SK-N-SH treated with all-trans-retinoic acid at 6 μM for 48 hours (cell line): ENCODE measurements around the gene TNIK.
"Not testable (repeated sequence)": the region's sequence is repeated elsewhere in the genome, so short reads cannot be mapped to it uniquely, and the experiment has no call there.

Experiments used
- ATAC-seq: fragments of 200-7000 bp; cut with Tn5 transposase; 3 replicates; pipeline ENCODE4 v1.9.1; 2020; ENCODE audit warnings: mild to moderate bottlenecking, moderate library complexity
- ARNTL ChIP-seq: fragments of 450-650 bp; formaldehyde crosslinking; IDR thresholded peaks from 2 replicates; pipeline ENCODE4 v1.5.0; 2020; ENCODE audit warnings: low read depth, mild to moderate bottlenecking, moderate library complexity, borderline replicate concordance
- BACH2 ChIP-seq: fragments of 250-450 bp; sonication (Bioruptor Pico); IDR thresholded peaks from 2 replicates; pipeline ENCODE4 v1.9.0; 2021; ENCODE audit warnings: mild to moderate bottlenecking, borderline replicate concordance
- CSDC2 ChIP-seq: fragments of 250-450 bp; sonication (Bioruptor Pico); IDR thresholded peaks from 2 replicates; pipeline ENCODE4 v1.5.0; 2020; ENCODE audit warnings: mild to moderate bottlenecking, moderate library complexity
- ESRRG ChIP-seq: fragments of 250-450 bp; sonication (Bioruptor Pico); IDR thresholded peaks from 2 replicates; pipeline ENCODE4 v1.6.1; 2021; ENCODE audit warnings: mild to moderate bottlenecking
- ISL1 ChIP-seq: fragments of 250-450 bp; sonication (Bioruptor Pico); IDR thresholded peaks from 2 replicates; pipeline ENCODE4 v2.1.2; 2022; ENCODE audit warnings: mild to moderate bottlenecking, moderate library complexity
- OSR1 ChIP-seq: fragments of 250-450 bp; sonication (Bioruptor Pico); IDR thresholded peaks from 2 replicates; pipeline ENCODE4 v1.8.0; 2022; ENCODE audit warnings: moderate library complexity, mild to moderate bottlenecking, inconsistent platforms
- PPARA ChIP-seq: fragments of 250-450 bp; sonication (Bioruptor Pico); IDR thresholded peaks from 2 replicates; pipeline ENCODE4 v1.5.0; 2020; ENCODE audit warnings: mild to moderate bottlenecking, borderline replicate concordance
- RARB ChIP-seq: fragments of 250-450 bp; sonication (Bioruptor Pico); IDR thresholded peaks from 2 replicates; pipeline ENCODE4 v1.8.0; 2021; ENCODE audit warnings: mild to moderate bottlenecking, moderate library complexity
- SNAI2 ChIP-seq: fragments of 250-450 bp; sonication (Bioruptor Pico); IDR thresholded peaks from 2 replicates; pipeline ENCODE4 v1.5.0; 2020; ENCODE audit warnings: mild to moderate bottlenecking, moderate library complexity
- TCF4 ChIP-seq: fragments of 250-450 bp; sonication (Bioruptor Pico); IDR thresholded peaks from 2 replicates; pipeline ENCODE4 v1.8.0; 2021; ENCODE audit warnings: mild to moderate bottlenecking, moderate library complexity, borderline replicate concordance
- TOX ChIP-seq: fragments of 250-450 bp; sonication (Bioruptor Pico); IDR thresholded peaks from 2 replicates; pipeline ENCODE4 v1.8.0; 2021; ENCODE audit warnings: mild to moderate bottlenecking, moderate library complexity, borderline replicate concordance
- TSHZ2 ChIP-seq: fragments of 250-450 bp; sonication (Bioruptor Pico); IDR thresholded peaks from 2 replicates; pipeline ENCODE4 v1.5.0; 2020; ENCODE audit warnings: mild to moderate bottlenecking, moderate library complexity
- ZC3H10 ChIP-seq: fragments of 250-450 bp; sonication (Bioruptor Pico); IDR thresholded peaks from 2 replicates; pipeline ENCODE4 v1.5.1; 2021; ENCODE audit warnings: mild to moderate bottlenecking, moderate library complexity
- ZFP3 ChIP-seq: fragments of 250-450 bp; sonication (Bioruptor Pico); IDR thresholded peaks from 2 replicates; pipeline ENCODE4 v1.5.0; 2020; ENCODE audit warnings: mild to moderate bottlenecking, moderate library complexity
- ZFP30 ChIP-seq: fragments of 450-650 bp; formaldehyde crosslinking; IDR thresholded peaks from 2 replicates; pipeline ENCODE4 v1.5.0; 2022; ENCODE audit warnings: mild to moderate bottlenecking, moderate library complexity
- ZNF565 ChIP-seq: fragments of 450-650 bp; formaldehyde crosslinking; conservative IDR thresholded peaks from 2 replicates; pipeline ENCODE4 v1.5.0; 2020; ENCODE audit warnings: low read depth, mild to moderate bottlenecking, moderate library complexity
- ZNF70 ChIP-seq: fragments of 450-650 bp; formaldehyde crosslinking; IDR thresholded peaks from 2 replicates; pipeline ENCODE4 v1.5.0; 2020; ENCODE audit warnings: mild to moderate bottlenecking, moderate library complexity
- ZNF8 ChIP-seq: fragments of 450-650 bp; formaldehyde crosslinking; IDR thresholded peaks from 2 replicates; pipeline ENCODE4 v1.5.0; 2020; ENCODE audit warnings: mild to moderate bottlenecking, moderate library complexity
- TF ChIP-seq, protein P1 (sequence below): fragments of 250-450 bp; sonication (Bioruptor Pico); IDR thresholded peaks from 2 replicates; pipeline ENCODE4 v1.5.1; 2021; ENCODE audit warnings: mild to moderate bottlenecking, moderate library complexity
- TF ChIP-seq, protein P2 (sequence below): fragments of 250-450 bp; sonication (Bioruptor Pico); IDR thresholded peaks from 2 replicates; pipeline ENCODE4 v1.8.0; 2020; ENCODE audit warnings: mild to moderate bottlenecking, moderate library complexity, borderline replicate concordance
- TF ChIP-seq, protein P3 (sequence below): fragments of 250-450 bp; sonication (Bioruptor Pico); IDR thresholded peaks from 2 replicates; pipeline ENCODE4 v1.5.1; 2020; ENCODE audit warnings: low read depth, mild to moderate bottlenecking, moderate library complexity
- TF ChIP-seq, protein P4 (sequence below): fragments of 250-450 bp; sonication (Bioruptor Pico); IDR thresholded peaks from 2 replicates; pipeline ENCODE4 v1.8.0; 2021; ENCODE audit warnings: low read depth, mild to moderate bottlenecking, moderate library complexity, borderline replicate concordance

The TNIK gene

DNA sequence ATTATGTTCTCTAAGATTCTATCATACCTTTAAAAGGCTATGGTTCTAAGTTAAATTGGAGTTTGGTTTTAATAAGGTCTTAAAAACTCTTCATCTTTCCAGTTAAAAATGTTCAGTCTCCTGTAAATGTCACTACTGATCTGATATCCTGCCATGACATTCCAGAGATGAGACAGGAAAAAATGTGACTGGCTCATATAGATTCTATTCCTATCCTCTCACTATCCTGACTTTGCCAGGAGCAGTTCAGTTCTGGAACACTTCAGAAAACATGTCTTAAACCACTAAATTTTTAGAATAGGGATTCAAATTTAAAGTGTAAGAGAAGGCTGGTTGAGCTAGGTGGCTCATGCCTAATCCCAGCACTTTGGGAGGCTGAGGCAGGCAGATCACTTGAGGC is 170.9 kb downstream of the TNIK start:
- TF ChIP-seq TOX (CRISPR knock-in tag) (no peak), ZNF565 (CRISPR knock-in tag) (no peak), SNAI2 (CRISPR knock-in tag) (no peak), RARB (no peak), ZFP3 (CRISPR knock-in tag) (no peak), ZFP30 (CRISPR knock-in tag) (no peak), OSR1 (CRISPR knock-in tag) (no peak), ESRRG (CRISPR knock-in tag) (no peak), TSHZ2 (CRISPR knock-in tag) (no peak)
- TF ChIP-seq, protein P1, sequence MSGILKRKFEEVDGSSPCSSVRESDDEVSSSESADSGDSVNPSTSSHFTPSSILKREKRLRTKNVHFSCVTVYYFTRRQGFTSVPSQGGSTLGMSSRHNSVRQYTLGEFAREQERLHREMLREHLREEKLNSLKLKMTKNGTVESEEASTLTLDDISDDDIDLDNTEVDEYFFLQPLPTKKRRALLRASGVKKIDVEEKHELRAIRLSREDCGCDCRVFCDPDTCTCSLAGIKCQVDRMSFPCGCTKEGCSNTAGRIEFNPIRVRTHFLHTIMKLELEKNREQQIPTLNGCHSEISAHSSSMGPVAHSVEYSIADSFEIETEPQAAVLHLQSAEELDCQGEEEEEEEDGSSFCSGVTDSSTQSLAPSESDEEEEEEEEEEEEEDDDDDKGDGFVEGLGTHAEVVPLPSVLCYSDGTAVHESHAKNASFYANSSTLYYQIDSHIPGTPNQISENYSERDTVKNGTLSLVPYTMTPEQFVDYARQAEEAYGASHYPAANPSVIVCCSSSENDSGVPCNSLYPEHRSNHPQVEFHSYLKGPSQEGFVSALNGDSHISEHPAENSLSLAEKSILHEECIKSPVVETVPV (CRISPR knock-in tag): no peak
- TF ChIP-seq, protein P2, sequence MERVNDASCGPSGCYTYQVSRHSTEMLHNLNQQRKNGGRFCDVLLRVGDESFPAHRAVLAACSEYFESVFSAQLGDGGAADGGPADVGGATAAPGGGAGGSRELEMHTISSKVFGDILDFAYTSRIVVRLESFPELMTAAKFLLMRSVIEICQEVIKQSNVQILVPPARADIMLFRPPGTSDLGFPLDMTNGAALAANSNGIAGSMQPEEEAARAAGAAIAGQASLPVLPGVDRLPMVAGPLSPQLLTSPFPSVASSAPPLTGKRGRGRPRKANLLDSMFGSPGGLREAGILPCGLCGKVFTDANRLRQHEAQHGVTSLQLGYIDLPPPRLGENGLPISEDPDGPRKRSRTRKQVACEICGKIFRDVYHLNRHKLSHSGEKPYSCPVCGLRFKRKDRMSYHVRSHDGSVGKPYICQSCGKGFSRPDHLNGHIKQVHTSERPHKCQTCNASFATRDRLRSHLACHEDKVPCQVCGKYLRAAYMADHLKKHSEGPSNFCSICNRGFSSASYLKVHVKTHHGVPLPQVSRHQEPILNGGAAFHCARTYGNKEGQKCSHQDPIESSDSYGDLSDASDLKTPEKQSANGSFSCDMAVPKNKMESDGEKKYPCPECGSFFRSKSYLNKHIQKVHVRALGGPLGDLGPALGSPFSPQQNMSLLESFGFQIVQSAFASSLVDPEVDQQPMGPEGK: no peak
- TF ChIP-seq, protein P3, sequence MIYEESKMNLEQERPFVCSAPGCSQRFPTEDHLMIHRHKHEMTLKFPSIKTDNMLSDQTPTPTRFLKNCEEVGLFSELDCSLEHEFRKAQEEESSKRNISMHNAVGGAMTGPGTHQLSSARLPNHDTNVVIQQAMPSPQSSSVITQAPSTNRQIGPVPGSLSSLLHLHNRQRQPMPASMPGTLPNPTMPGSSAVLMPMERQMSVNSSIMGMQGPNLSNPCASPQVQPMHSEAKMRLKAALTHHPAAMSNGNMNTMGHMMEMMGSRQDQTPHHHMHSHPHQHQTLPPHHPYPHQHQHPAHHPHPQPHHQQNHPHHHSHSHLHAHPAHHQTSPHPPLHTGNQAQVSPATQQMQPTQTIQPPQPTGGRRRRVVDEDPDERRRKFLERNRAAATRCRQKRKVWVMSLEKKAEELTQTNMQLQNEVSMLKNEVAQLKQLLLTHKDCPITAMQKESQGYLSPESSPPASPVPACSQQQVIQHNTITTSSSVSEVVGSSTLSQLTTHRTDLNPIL (CRISPR knock-in tag): no peak
- TF ChIP-seq, all 23 proteins: peak for 0
- ATAC-seq: no peak; the same call in 2 of the 3 replicates

GRCh38 chr3:171287761-171288160 is 172.4 kb downstream of the TNIK start:
- ATAC-seq: not testable (repeated sequence)

DNA sequence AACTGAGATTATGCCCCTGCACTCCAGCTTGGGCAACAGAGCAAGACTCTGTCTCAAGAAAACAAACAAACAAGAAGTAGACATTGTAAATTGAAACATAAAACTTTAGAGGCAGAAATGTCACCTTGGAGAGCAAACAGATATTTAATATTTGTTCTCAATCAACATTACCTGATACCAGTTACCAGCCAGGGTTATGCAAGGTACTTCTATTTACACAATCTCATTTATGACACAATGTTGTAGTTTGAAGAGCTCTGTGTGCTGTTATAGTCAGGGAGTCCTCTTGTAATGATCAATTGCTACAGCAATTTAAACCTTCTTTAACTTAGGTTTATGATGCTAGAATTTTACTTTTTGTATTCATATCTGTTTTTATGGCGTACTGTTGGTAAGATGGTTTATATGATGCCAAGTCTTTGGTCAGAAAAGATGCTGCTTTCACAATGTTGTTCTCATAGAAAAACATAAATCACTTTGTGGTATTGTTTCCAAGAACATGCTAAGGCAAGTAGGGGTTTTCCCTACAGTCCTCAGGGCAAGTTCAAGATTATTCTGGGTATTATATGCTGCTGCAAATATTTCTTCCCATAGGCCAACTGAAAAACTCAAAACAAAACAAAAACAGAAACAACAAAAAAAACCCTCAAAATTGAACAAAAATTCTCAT is 173.5 kb downstream of the TNIK start:
- TF ChIP-seq CSDC2 (CRISPR knock-in tag): no peak
- TF ChIP-seq ZNF70 (CRISPR knock-in tag): no peak
- no peak for TF ChIP-seq TCF4
- no peak for TF ChIP-seq SNAI2 (CRISPR knock-in tag)
- TF ChIP-seq ZFP30 (CRISPR knock-in tag): no peak
- no peak for TF ChIP-seq ESRRG (CRISPR knock-in tag)
- no peak for TF ChIP-seq ARNTL (CRISPR knock-in tag)
- ATAC-seq: no peak

DNA sequence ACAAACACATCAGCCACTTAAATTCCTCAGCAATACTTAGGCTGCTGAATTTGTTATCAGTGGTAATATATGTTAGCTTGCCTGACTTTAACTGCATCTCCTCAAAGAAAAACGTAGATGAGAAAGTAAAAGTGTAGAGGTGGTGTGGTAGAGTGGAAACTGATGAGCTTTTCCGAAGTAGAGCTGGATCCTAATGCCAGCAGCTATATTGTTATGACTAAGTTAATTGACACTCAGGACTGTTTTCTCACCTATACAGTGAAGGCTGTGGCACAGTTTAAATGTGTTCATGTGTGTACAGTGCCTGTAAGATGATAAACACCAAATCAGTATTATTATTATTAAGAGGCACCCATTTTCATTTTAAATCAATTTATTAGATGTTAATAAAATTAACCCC is 174.9 kb downstream of the TNIK start:
- ATAC-seq: no peak
- TF ChIP-seq ISL1 (CRISPR knock-in tag) (no peak), BACH2 (no peak), OSR1 (CRISPR knock-in tag) (no peak), TSHZ2 (CRISPR knock-in tag) (no peak), ZNF8 (no peak), ARNTL (CRISPR knock-in tag) (no peak), ZC3H10 (CRISPR knock-in tag) (no peak), ZNF565 (CRISPR knock-in tag) (no peak), ZFP30 (CRISPR knock-in tag) (no peak), ZFP3 (CRISPR knock-in tag) (no peak), PPARA (no peak)
- TF ChIP-seq, protein P4, sequence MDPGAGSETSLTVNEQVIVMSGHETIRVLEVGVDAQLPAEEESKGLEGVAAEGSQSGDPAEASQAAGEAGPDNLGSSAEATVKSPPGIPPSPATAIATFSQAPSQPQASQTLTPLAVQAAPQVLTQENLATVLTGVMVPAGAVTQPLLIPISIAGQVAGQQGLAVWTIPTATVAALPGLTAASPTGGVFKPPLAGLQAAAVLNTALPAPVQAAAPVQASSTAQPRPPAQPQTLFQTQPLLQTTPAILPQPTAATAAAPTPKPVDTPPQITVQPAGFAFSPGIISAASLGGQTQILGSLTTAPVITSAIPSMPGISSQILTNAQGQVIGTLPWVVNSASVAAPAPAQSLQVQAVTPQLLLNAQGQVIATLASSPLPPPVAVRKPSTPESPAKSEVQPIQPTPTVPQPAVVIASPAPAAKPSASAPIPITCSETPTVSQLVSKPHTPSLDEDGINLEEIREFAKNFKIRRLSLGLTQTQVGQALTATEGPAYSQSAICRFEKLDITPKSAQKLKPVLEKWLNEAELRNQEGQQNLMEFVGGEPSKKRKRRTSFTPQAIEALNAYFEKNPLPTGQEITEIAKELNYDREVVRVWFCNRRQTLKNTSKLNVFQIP (CRISPR knock-in tag): no peak
- TF ChIP-seq, protein P2: no peak
